GM20000 (cell line): ENCODE measurements around the gene REV3L.
A peak's percentile ranks its signal among the peaks of the same experiment; 100 is the strongest.

Experiments
- DNase-seq: peaks from one replicate; pipeline ENCODE4 v3.0.0; 2012; ENCODE audit warnings: low spot score
- CTCF ChIP-seq: IDR thresholded peaks from 2 replicates; pipeline ENCODE4 v1.5.1; 2012; ENCODE audit warnings: mild to moderate bottlenecking, control low read depth; ENCODE audit errors: extremely low read depth, missing control alignments

Gene REV3L

DNA sequence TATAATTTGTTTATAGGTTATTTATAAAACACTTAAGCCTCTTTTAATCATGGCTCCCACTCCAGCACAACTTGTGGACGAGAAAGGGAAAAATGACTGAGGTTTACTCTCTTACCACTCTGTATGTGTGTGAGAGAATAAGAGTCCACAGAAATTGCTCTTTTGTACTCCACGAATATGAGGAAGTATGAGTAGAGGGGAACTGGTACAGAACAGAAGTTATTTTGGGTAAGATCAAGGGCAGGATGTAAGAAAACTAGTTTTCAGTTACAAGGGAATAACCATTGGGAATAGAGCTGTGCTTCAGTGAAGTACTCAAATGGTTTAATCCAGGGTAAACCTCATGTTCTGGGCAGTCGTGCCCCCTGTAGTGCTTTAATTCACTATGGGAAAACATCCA, 72.6 kb downstream of the REV3L start:
- no peak for DNase-seq
- TF ChIP-seq CTCF: no peak

GRCh38 chr6:111409430-111409829, 73.6 kb downstream of the REV3L start:
- TF ChIP-seq CTCF: no peak
- DNase-seq: no peak

DNA sequence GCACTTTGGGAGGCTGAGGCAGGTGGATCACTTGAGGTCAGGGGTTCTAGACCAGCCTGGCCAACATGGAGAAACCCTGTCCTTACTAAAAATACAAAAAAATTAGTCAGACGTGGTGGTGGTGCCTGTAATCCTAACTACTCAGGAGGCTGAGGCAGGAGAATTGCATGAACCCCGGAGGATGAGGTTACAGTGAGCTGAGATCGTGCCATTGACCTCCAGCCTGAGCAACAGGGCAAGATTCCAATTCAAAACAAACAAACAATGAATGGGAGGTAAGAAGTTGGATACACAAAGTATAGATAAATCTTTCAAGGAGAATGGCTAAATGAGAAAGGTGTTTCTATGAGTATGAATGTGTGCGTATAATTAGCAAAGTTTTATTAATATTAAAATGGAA, 75.3 kb downstream of the REV3L start:
- no peak for TF ChIP-seq CTCF
- DNase-seq: no peak

GRCh38 chr6:111406200-111406721, 76.8 kb downstream of the REV3L start:
- DNase-seq: peak; percentile 67
- no peak for TF ChIP-seq CTCF

- no peak for DNase-seq
- no peak for TF ChIP-seq CTCF
Observed at GRCh38 chr6:111403388-111403787, 79.6 kb downstream of the REV3L start.

GRCh38 chr6:111399626-111400025, 83.4 kb downstream of the REV3L start:
- DNase-seq: no peak
- TF ChIP-seq CTCF: no peak

DNA sequence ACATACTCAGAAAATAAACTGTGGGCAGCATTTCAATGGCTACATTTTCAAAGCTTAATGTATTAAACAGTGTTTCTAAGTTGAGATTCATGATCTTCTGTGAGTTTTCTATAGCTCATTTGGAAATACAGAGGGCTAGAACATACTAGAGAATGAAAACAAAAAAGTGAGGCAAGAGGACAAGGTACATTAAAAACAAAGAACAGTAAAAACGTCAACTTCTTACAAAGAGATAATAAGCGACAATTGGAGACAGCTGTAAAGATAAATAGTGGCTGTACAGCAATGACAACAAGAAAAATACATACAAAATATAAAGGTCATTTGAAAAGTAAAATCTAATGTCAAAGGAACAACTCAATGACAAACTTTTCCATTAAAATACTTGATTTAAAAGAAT, 94.3 kb downstream of the REV3L start:
- no peak for TF ChIP-seq CTCF
- no peak for DNase-seq
